Thyroid gland (tissue), 4 donors: ENCODE measurements around the gene F3. TPM values are rescaled to one million over a fixed set of nuclear protein-coding genes. Genes with fewer than 3 reads are reported as not detected.
A peak's percentile ranks its signal among the peaks of the same experiment; 100 is the strongest.
"Not testable (repeated sequence)": the region's sequence is repeated elsewhere in the genome, so short reads cannot be mapped to it uniquely, and the experiment has no call there.

Experiments used
- DNase-seq, 2 donors: peaks; one replicate each; pipeline ENCODE4 v3.0.0-alpha.2; 2019
- H3K27ac ChIP-seq, 3 donors: fragments of 200-600 bp; sonication (generic); 1 replicate in 2 of 3; 2 replicates in 1 of 3; pipeline ENCODE4 v1.5.1; 2016 to 2019; ENCODE audit warnings: mild to moderate bottlenecking in 1 of 3, moderate library complexity in 1 of 3
- H3K27me3 ChIP-seq: fragments of 200-600 bp; sonication (generic); one replicate; pipeline ENCODE4 v1.5.1; 2019
- H3K36me3 ChIP-seq, 2 donors: fragments of 200-600 bp; sonication (generic); one replicate each; pipeline ENCODE4 v1.5.1; 2016 to 2019
- H3K4me1 ChIP-seq, 2 donors: fragments of 200-600 bp; sonication (generic); one replicate each; pipeline ENCODE4 v1.5.1; 2017 to 2019
- H3K4me3 ChIP-seq, 3 donors: fragments of 200-600 bp; sonication (generic); replicated peaks in 1 of 3; 1 replicate in 2 of 3; 2 replicates in 1 of 3; pipeline ENCODE4 v1.5.1; 2016; ENCODE audit warnings: mild to moderate bottlenecking in 1 of 3
- H3K9me3 ChIP-seq: fragments of 200-600 bp; sonication (generic); one replicate; pipeline ENCODE4 v1.5.1; 2017
- POLR2A ChIP-seq, 2 donors: fragments of 450-650 bp; IDR thresholded peaks; one replicate each; pipeline ENCODE4 v1.6.1; 2017; ENCODE audit warnings: antibody characterized with exemption in 2 of 2, mild to moderate bottlenecking in 2 of 2, moderate library complexity in 1 of 2
- WGBS, 2 donors: methylation state at CpG; one replicate each; pipeline ENCODE4 v1.1.5; 2017; 5-methylcytosine and 5-hydroxymethylcytosine counted together
- intact Hi-C: fragments of 100-400 bp; cut with DNase I; formaldehyde crosslinking; loops from one replicate; pipeline ENCODE4 v1.15.1; 2023
- total RNA-seq, 4 donors: library from RNA; depleted of rRNA; stranded (reverse); fragments of >200 nt; gene quantifications; one replicate each; pipeline ENCODE4 v1.2.3, GENCODE V29; 2016
- TF ChIP-seq, protein P1 (sequence below), 6 experiments: fragments of 200-600 bp in 3 of 6; fragments of 450-650 bp in 3 of 6; sonication (generic) in 3 of 6; IDR thresholded peaks; one replicate each; pipeline ENCODE4 v1.5.1; 2016 to 2019; ENCODE audit warnings: antibody characterized with exemption in 6 of 6, mild to moderate bottlenecking in 2 of 6, inconsistent platforms in 1 of 6, moderate library complexity in 1 of 6

Gene F3
- total RNA-seq, 4 donors from 2014 or later: 59.4 to 132 (median 99.0) TPM

DNA sequence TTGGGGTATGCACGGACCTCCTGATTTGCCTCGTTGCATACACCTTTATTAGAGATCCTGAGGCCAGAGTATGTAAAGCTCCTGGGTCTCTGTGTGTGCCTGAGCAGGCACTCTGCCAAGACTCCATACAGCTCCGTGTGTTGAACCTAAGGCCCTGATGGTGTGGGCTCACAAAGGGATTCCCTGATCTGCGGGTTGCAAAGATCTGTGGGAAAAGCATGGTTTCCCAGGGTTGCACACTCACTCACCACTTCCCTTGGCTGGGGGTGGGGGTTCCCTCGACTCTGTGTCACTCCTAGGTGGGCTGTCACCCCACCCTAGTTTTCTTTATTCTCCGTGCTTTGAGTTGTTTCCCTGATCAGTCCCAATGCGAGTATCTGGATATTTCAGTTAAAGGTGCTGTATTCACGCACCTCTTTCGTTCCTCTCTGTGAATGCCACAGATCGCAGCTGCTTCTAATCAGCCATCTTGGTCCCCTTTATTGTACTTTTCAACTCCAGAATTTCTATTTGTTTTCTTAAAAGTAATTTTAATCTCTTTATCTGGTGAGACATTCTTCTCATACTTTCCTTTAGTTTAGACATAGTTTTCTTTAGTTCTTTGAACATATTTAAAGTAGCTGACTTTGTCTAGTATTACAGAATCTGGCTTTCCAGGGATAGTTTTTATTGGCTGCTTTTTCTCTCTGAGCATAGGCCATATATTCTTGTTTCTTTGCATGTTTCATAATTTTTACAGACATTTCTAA, 39.0 kb upstream of the F3 start:
- TF ChIP-seq, protein P1, sequence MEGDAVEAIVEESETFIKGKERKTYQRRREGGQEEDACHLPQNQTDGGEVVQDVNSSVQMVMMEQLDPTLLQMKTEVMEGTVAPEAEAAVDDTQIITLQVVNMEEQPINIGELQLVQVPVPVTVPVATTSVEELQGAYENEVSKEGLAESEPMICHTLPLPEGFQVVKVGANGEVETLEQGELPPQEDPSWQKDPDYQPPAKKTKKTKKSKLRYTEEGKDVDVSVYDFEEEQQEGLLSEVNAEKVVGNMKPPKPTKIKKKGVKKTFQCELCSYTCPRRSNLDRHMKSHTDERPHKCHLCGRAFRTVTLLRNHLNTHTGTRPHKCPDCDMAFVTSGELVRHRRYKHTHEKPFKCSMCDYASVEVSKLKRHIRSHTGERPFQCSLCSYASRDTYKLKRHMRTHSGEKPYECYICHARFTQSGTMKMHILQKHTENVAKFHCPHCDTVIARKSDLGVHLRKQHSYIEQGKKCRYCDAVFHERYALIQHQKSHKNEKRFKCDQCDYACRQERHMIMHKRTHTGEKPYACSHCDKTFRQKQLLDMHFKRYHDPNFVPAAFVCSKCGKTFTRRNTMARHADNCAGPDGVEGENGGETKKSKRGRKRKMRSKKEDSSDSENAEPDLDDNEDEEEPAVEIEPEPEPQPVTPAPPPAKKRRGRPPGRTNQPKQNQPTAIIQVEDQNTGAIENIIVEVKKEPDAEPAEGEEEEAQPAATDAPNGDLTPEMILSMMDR (IDR thresholded peaks at IDR 0.05): no peak
- TF ChIP-seq POLR2A (IDR thresholded peaks at IDR 0.05): no peak
- H3K27me3 ChIP-seq: no peaks in the 10 kb centered on the region
- peaks cover 16 to 20% of the 10 kb centered on the region in 2 donors for H3K4me1 ChIP-seq
- H3K36me3 ChIP-seq: no peaks in the 10 kb centered on the region
- intact Hi-C loops: no loop called here
- no peak for DNase-seq
- WGBS, 2 donors: 73 to 81% methylated on average over 9 of the region's 10 CpGs
- H3K27ac ChIP-seq: peak overlapping the region in 2 of 3 donors; percentile 11 to 43
- H3K9me3 ChIP-seq: no peaks in the 10 kb centered on the region
- no peak overlapping the region for H3K4me3 ChIP-seq

DNA sequence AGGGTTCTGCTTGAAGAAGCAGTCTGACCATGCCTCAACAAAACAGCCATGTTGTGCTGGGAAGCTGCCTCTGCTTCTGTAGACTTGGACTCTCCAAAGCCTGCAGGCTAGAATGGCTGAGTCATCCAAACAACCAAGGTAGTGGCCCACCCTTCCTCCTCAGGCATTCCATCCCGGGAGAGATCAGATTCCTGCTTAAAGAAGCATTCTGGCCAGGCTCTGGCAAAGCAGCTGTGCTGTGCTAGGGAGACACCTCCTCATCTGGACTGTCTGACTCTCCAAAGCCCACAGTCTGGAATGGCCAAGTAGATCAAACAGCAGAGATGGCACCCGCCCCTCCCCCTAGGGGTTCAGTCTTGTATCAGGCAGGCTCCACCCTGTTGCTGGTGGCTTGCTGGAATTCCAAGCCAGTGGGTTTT, 38.3 kb upstream of the F3 start:
- DNase-seq: peak; percentile 34 to 46
- WGBS, 2 donors: 57 to 60% methylated on average over 2 of the region's 2 CpGs
- TF ChIP-seq, protein P1 (IDR thresholded peaks at IDR 0.05): no peak
- no peak for TF ChIP-seq POLR2A (IDR thresholded peaks at IDR 0.05)

DNA sequence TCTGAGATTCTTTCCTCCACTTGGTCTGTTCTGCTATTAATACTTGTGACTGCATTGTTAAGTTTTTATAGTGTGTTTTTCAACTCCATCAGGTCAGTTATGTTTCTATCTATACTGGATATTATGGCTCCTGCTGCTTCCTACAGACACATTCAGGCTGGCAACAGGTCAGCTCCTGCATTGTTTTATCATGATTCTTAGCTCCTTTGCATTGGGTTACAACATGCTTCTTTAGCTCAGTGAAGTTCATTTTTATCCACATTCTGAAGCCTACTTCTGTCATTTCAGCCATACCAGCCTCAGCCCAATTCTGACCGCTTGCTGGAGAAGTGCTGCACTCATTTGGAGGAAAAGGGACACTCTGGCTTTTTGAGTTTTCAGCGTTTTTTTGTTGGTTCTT, 37.3 kb upstream of the F3 start:
- Histone ChIP-seq H3K4me1 (peaks cover 22 to 28% of the 10 kb centered on the region in 2 donors), H3K36me3 (no peaks in the 10 kb centered on the region), H3K4me3 (no peak overlapping the region), H3K27ac (no peak overlapping the region), H3K27me3 (no peaks in the 10 kb centered on the region), H3K9me3 (no peaks in the 10 kb centered on the region)
- intact Hi-C loops: no loop called here
- no peak for TF ChIP-seq POLR2A (IDR thresholded peaks at IDR 0.05)
- TF ChIP-seq, protein P1 (IDR thresholded peaks at IDR 0.05): no peak
- DNase-seq: no peak
- 68 to 81% methylated on average over 2 of the region's 2 CpGs for WGBS, 2 donors

More for the DNA sequence above, 38.3 kb upstream of the F3 start:
- intact Hi-C loops: no loop called here
- Histone ChIP-seq H3K27ac (peak overlapping the region in 2 of 3 donors; percentile 11 to 43), H3K9me3 (no peaks in the 10 kb centered on the region), H3K27me3 (no peaks in the 10 kb centered on the region), H3K4me1 (peaks cover 22 to 24% of the 10 kb centered on the region in 2 donors), H3K36me3 (no peaks in the 10 kb centered on the region), H3K4me3 (no peak overlapping the region)

DNA sequence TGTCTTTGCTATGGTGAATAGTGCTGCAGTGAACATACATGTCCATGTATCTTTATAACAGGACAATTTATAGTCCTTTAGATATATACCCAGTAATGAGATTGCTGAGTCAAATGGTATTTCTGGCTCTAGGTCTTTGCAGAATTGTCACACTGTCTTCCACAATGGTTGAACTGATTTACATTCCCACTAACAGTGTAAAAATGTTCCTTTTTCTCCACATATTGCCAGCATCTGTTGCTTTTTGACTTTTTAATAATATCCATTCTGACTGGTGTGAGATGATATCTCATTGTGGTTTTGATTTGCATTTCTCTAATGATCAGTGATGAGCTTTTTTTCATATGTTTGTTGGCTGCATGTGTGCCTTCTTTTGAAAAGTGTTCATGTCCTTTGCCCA, 32.4 kb upstream of the F3 start:
- intact Hi-C loops, H3K9me3 ChIP-seq, DNase-seq, H3K27ac ChIP-seq, H3K4me3 ChIP-seq, H3K27me3 ChIP-seq, H3K36me3 ChIP-seq: not testable (repeated sequence)
- peaks cover 11 to 14% of the 10 kb centered on the region in 2 donors for H3K4me1 ChIP-seq

DNA sequence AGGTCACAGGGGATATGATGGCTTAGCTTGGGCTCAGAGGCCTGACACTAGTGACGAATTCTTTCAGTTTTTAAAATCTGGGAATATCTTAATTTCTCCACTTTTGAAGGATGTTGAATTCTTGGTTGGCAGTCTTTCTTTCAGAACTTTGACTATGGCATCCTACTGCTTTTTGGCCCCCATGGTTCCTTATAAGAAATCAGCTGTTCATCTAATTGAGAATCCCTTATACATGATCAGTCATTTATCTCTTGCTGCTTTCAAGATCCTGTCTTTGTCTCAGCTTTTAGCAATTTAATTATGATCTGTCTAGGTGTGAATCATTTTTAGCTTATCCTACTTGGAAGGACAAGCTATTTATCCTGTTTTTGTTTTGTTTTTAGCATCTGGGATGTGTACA, 31.2 kb upstream of the F3 start:
- DNase-seq: no peak
- Histone ChIP-seq H3K4me1 (peaks cover 11 to 14% of the 10 kb centered on the region in 2 donors), H3K27me3 (no peaks in the 10 kb centered on the region), H3K36me3 (no peaks in the 10 kb centered on the region), H3K4me3 (no peak overlapping the region), H3K27ac (no peak overlapping the region), H3K9me3 (no peaks in the 10 kb centered on the region)
- intact Hi-C loops: no loop called here
- TF ChIP-seq POLR2A (IDR thresholded peaks at IDR 0.05): no peak
- TF ChIP-seq, protein P1 (IDR thresholded peaks at IDR 0.05): no peak
- WGBS, 2 donors: 97% methylated on average over 1 of the region's 1 CpG

DNA sequence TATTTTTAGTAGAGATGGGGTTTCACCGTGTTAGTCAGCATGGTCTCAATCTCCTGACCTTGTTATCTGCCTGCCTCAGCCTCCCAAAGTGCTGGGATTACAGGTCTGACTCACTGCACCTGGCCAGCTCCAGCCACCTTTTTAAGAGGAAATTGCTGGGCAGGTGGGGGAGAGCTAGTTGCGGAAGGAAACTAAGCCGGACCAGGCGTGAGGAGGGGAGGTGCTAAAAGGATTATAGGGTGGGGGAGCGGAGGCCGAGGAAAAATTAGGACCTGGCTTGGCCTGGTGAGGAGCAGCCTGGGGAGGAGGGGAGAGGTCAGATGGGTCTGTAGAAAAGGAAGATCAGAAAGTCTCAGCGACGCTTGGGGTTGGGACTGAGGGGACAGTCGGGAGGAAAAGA, 29.4 kb upstream of the F3 start:
- H3K27ac ChIP-seq, H3K4me3 ChIP-seq, DNase-seq, H3K27me3 ChIP-seq, intact Hi-C loops, H3K9me3 ChIP-seq, H3K36me3 ChIP-seq: not testable (repeated sequence)
- 81 to 89% methylated on average over 9 of the region's 9 CpGs for WGBS, 2 donors
- H3K4me1 ChIP-seq: peaks cover 11 to 14% of the 10 kb centered on the region in 2 donors

DNA sequence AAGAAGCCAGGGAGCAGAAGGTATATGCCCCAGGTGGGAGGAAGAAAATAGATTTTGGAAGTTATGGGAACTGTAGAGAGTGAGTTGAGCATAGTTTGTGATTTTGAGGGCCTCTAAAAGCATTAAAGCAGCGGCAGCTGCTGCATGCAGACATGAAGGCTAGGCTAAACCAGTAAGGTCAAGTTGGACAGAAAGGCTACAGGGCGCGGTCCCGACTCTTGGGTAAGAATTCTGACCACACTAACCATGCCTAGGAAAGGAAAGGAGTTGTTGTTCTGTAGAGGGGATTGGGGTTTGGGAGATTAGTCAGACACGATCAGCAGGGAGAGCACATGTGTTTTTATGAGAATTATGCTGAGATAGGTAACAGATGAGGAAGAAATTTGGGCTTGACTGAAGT, 27.2 kb upstream of the F3 start:
- WGBS, 2 donors: 88 to 89% methylated on average over 5 of the region's 5 CpGs
- not testable (repeated sequence) for DNase-seq

DNA sequence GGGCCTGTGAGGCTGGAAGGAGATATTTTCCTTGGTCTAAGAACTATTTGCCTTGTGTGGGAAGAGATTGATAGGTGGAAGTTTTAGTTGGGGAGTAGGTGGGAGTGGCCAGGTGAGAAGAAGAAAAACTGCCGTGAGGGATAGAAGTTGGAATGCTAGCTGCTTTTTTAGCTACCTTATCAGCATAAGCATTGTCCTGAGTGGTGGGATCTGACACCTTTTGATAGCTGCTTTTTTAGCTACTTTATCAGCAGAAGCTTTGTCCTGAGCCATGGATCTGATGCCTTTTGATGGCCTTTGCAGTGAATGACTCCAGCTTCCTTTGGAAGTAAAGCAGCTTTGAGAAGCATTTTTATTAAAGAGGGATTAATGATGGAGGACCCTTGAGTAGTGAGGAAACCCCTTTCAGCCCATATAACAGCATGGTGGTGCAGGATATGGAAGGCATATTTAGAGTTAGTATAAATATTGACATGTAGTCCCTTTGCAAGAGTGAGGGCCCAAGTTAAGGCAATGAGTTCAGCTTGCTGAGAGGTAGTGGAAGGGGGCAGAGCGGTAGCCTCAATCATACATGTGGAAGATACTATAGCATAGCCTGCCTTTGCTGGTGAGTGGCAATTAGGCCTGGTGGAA, 26.5 kb upstream of the F3 start:
- H3K27me3 ChIP-seq, H3K27ac ChIP-seq, H3K4me3 ChIP-seq, intact Hi-C loops, DNase-seq, H3K4me1 ChIP-seq, H3K36me3 ChIP-seq, H3K9me3 ChIP-seq: not testable (repeated sequence)
- 93 to 97% methylated on average over 2 of the region's 2 CpGs for WGBS, 2 donors

More for the DNA sequence above, 27.2 kb upstream of the F3 start:
- H3K36me3 ChIP-seq, intact Hi-C loops, H3K27ac ChIP-seq, H3K9me3 ChIP-seq, H3K4me1 ChIP-seq, H3K4me3 ChIP-seq, H3K27me3 ChIP-seq: not testable (repeated sequence)

DNA sequence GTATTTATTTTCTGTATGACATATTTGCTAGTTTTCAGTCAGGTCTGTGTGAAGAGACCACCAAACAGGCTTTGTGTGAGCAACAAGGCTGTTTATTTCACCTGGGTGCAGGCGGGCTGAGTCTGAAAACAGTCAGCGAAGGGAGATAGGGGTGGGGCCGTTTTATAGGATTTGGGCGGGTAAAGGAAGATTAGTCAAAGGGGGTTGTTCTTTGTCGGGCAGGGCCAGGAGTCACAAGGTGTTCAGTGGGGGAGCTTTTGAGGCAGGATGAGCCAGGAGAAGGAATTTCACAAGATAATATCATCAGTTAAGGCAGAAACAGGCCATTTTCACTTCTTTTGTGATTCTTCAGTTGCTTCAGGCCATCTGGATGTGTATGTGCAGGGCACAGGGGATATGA, 24.9 kb upstream of the F3 start:
- peaks cover 9 to 21% of the 10 kb centered on the region in 2 donors for H3K4me1 ChIP-seq
- intact Hi-C loops, H3K9me3 ChIP-seq, H3K4me3 ChIP-seq, H3K36me3 ChIP-seq, H3K27ac ChIP-seq, DNase-seq, H3K27me3 ChIP-seq: not testable (repeated sequence)
- WGBS, 2 donors: 79 to 87% methylated on average over 5 of the region's 5 CpGs
